Measurements from ENCODE around the gene AADAC. TPM values are rescaled to one million over a fixed set of nuclear protein-coding genes. Genes with fewer than 3 reads are reported as not detected.

The AADAC gene
- total RNA-seq, 2 donors from 2014 or later: not detected

DNA sequence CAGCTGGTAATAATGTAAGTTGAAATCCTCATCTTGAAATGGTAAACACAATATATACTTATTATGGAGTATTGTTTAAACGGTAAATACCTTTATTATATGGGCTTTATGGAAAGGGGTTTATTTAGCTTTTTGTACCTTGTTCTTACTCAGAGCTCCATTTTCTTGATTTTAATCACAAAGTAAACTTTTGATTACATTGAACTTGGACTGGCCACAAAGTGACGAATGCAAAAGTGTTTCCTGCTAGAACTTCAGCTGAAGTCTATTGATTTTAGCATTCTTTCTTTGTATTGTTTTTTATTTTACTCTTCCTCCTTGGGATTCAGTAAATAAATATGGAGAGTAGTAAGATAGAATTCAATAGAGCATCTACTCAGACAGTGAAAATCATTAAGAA, 19.8 kb upstream of the AADAC start:
- Histone ChIP-seq H3K4me3 (ENCODE audit: low read length) (no peak overlapping the region), H3K9ac (ENCODE audit: extremely low read depth, low read length, poor library complexity, severe bottlenecking) (no peak overlapping the region), H3K4me1 (ENCODE audit: control insufficient read depth, insufficient read depth, low read length) (no peaks in the 10 kb centered on the region), H3K9me3 (ENCODE audit: control insufficient read depth, low read length) (peaks cover 6% of the 10 kb centered on the region), H3K36me3 (ENCODE audit: control insufficient read depth, insufficient read depth, low read length) (no peaks in the 10 kb centered on the region), H3K27me3 (ENCODE audit: control insufficient read depth, insufficient read depth, low read length, poor library complexity, severe bottlenecking) (no peaks in the 10 kb centered on the region), H3K27ac (ENCODE audit: low read depth, low read length) (no peak overlapping the region)
- Mint-ChIP-seq H3K4me3 (no peak overlapping the region), H3K4me1 (peaks cover 3% of the 10 kb centered on the region), H3K27ac (no peak overlapping the region), H3K27me3 (ENCODE audit: insufficient read depth) (no peaks in the 10 kb centered on the region), H3K36me3 (ENCODE audit: low read depth) (peaks cover 2% of the 10 kb centered on the region), H3K9me3 (peaks cover 5% of the 10 kb centered on the region)
- TF ChIP-seq, protein P1, sequence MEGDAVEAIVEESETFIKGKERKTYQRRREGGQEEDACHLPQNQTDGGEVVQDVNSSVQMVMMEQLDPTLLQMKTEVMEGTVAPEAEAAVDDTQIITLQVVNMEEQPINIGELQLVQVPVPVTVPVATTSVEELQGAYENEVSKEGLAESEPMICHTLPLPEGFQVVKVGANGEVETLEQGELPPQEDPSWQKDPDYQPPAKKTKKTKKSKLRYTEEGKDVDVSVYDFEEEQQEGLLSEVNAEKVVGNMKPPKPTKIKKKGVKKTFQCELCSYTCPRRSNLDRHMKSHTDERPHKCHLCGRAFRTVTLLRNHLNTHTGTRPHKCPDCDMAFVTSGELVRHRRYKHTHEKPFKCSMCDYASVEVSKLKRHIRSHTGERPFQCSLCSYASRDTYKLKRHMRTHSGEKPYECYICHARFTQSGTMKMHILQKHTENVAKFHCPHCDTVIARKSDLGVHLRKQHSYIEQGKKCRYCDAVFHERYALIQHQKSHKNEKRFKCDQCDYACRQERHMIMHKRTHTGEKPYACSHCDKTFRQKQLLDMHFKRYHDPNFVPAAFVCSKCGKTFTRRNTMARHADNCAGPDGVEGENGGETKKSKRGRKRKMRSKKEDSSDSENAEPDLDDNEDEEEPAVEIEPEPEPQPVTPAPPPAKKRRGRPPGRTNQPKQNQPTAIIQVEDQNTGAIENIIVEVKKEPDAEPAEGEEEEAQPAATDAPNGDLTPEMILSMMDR (conservative IDR thresholded peaks at IDR 0.05): no peak
- no peak for DNase-seq
- WGBS, 2 experiments (ENCODE audit: insufficient coverage in 1 of 2, insufficient read length in 1 of 2): 95 to 100% methylated on average over 1 of the region's 2 CpGs

DNA sequence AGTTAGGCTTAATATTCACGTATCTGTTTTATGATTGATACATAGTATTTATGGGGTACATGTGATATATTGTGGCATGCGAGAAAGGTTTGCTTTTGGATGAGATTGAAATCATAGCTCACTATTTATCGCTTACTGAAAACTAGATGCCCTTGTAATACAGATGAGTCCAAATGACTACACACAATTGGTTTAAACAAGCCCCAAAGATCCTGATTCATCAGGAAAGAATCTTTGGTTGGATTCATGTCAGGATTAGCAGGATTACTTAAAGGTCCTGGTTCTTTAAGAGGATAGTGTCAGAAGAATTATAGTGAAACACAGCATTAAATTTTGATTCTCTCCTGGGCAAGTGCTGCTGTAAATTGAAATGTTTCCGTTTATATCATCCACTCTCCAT, 18.6 kb upstream of the AADAC start:
- TF ChIP-seq, protein P1 (conservative IDR thresholded peaks at IDR 0.05): no peak
- H3K9me3 Mint-ChIP-seq: peaks cover 3% of the 10 kb centered on the region
- Histone ChIP-seq H3K4me3 (ENCODE audit: low read length) (no peak overlapping the region), H3K27me3 (ENCODE audit: control insufficient read depth, insufficient read depth, low read length, poor library complexity, severe bottlenecking) (no peaks in the 10 kb centered on the region), H3K9ac (ENCODE audit: extremely low read depth, low read length, poor library complexity, severe bottlenecking) (no peak overlapping the region), H3K9me3 (ENCODE audit: control insufficient read depth, low read length) (peaks cover 2% of the 10 kb centered on the region), H3K4me1 (ENCODE audit: control insufficient read depth, insufficient read depth, low read length) (no peaks in the 10 kb centered on the region), H3K36me3 (ENCODE audit: control insufficient read depth, insufficient read depth, low read length) (no peaks in the 10 kb centered on the region), H3K27ac (ENCODE audit: low read depth, low read length) (no peak overlapping the region)
- H3K4me3 Mint-ChIP-seq: no peak overlapping the region
- H3K36me3 Mint-ChIP-seq (ENCODE audit: low read depth): peaks cover 2% of the 10 kb centered on the region
- H3K27me3 Mint-ChIP-seq (ENCODE audit: insufficient read depth): no peaks in the 10 kb centered on the region
- 92 to 94% methylated on average over 2 to 4 of the region's 4 CpGs for WGBS, 2 experiments (ENCODE audit: insufficient coverage in 1 of 2, insufficient read length in 1 of 2)
- DNase-seq: no peak
- H3K27ac Mint-ChIP-seq: no peak overlapping the region
- peaks cover 5% of the 10 kb centered on the region for H3K4me1 Mint-ChIP-seq

DNA sequence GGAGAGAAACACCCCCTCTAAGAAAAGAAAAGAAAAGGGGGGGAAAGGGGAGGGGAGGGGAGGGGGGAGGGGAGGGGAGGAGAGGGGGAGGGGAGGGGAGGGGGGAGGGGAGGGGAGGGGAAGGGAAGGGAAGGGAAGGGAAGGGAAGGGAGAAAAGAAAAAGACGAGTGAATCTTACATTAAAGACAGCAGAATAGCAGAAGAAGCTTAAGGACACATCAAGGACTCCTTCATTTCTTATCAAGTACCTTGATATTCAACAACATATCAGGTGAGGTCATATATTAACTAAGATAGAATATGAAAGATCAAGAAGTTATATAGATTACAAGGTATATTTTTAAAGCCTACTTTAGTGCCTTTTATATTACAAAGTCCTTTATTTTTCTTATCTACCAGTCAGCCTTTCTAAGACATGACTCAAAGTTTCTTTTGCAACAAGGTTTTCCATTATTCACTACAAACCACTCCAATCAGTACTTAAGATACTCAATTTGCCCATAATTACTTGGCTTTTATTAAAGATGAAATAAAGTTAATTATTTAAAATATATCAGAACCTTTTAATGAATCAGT, 17.7 kb upstream of the AADAC start:
- Mint-ChIP-seq H3K36me3 (ENCODE audit: low read depth) (no peaks in the 10 kb centered on the region), H3K27ac (no peak overlapping the region), H3K4me3 (no peak overlapping the region), H3K27me3 (ENCODE audit: insufficient read depth) (no peaks in the 10 kb centered on the region), H3K9me3 (no peaks in the 10 kb centered on the region), H3K4me1 (peaks cover 8% of the 10 kb centered on the region)
- no peak overlapping the region for H3K9ac ChIP-seq (ENCODE audit: extremely low read depth, low read length, poor library complexity, severe bottlenecking)
- H3K36me3 ChIP-seq (ENCODE audit: control insufficient read depth, insufficient read depth, low read length): no peaks in the 10 kb centered on the region
- TF ChIP-seq, protein P1 (conservative IDR thresholded peaks at IDR 0.05): no peak
- WGBS, 2 experiments (ENCODE audit: insufficient coverage in 1 of 2, insufficient read length in 1 of 2): no CpG with 5 or more reads among the region's 1 CpG
- no peaks in the 10 kb centered on the region for H3K4me1 ChIP-seq (ENCODE audit: control insufficient read depth, insufficient read depth, low read length)
- no peaks in the 10 kb centered on the region for H3K27me3 ChIP-seq (ENCODE audit: control insufficient read depth, insufficient read depth, low read length, poor library complexity, severe bottlenecking)
- no peaks in the 10 kb centered on the region for H3K9me3 ChIP-seq (ENCODE audit: control insufficient read depth, low read length)
- no peak overlapping the region for H3K27ac ChIP-seq (ENCODE audit: low read depth, low read length)
- H3K4me3 ChIP-seq (ENCODE audit: low read length): no peak overlapping the region
- DNase-seq: no peak
